ENCODE results near the gene PTPRA. TPM values are rescaled to one million over a fixed set of nuclear protein-coding genes. Genes with fewer than 3 reads are reported as not detected.
A peak's percentile ranks its signal among the peaks of the same experiment; 100 is the strongest.

Gene PTPRA
- total and polyA plus RNA-seq, 4 donors, result 113 to 182 (median 166) TPM

DNA sequence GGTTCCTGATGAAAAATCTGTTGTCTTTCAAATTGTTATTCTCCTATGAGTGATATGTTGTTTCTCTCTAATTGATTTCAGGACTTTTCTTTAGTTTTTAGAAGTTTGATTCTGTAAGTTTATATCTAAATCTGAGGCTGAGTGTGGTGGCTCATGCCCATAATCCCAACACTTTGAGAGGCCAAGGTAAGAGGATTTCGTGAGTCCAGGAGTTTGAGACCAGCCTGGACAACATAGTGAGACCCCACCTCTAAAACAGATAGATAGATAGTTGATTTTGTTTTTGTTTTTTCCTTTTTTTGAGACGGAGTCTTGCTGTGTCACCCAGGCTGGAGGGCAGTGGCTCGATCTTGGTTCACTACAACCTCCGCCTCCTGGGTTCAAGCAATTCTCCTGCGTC lies 64.6 kb downstream of the PTPRA start:
- 100% methylated on average over 3 of the region's 5 CpGs for WGBS (ENCODE audit: insufficient coverage)
- no peak for DNase-seq (ENCODE audit: low read depth in 4 of 6, low spot score in 6 of 6)
- Histone ChIP-seq H3K4me1 (ENCODE audit: control insufficient read depth, insufficient read depth, low read length) (peaks cover 4% of the 10 kb centered on the region), H3K9me3 (ENCODE audit: control insufficient read depth, insufficient read depth, low read length) (no peaks in the 10 kb centered on the region), H3K27ac (ENCODE audit: low read depth, low read length) (no peak overlapping the region), H3K36me3 (ENCODE audit: control insufficient read depth, insufficient read depth, low read length) (no peaks in the 10 kb centered on the region), H3K4me3 (ENCODE audit: low read depth, low read length) (no peak overlapping the region), H3K27me3 (ENCODE audit: control insufficient read depth, insufficient read depth, low read length) (no peaks in the 10 kb centered on the region)

DNA sequence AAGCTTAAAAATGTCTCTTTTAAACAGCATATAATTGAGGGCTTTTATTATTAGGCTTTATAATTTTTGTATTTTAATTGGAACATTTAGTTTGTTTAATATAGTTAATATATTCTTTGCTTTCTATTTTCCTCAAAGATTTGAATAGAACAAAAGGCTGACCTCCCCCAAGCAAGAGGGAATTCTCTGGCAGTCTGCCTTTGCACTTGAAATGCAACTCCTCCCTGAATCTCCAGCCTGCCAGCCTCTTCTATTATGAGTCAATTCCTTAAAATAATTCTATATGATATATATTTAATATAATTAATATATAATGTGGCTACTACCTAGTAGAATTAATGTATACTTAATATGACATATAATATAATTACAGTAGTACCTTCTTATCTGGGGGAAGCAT lies 69.2 kb downstream of the PTPRA start:
- H3K27me3 ChIP-seq (ENCODE audit: control insufficient read depth, insufficient read depth, low read length), result no peaks in the 10 kb centered on the region

DNA sequence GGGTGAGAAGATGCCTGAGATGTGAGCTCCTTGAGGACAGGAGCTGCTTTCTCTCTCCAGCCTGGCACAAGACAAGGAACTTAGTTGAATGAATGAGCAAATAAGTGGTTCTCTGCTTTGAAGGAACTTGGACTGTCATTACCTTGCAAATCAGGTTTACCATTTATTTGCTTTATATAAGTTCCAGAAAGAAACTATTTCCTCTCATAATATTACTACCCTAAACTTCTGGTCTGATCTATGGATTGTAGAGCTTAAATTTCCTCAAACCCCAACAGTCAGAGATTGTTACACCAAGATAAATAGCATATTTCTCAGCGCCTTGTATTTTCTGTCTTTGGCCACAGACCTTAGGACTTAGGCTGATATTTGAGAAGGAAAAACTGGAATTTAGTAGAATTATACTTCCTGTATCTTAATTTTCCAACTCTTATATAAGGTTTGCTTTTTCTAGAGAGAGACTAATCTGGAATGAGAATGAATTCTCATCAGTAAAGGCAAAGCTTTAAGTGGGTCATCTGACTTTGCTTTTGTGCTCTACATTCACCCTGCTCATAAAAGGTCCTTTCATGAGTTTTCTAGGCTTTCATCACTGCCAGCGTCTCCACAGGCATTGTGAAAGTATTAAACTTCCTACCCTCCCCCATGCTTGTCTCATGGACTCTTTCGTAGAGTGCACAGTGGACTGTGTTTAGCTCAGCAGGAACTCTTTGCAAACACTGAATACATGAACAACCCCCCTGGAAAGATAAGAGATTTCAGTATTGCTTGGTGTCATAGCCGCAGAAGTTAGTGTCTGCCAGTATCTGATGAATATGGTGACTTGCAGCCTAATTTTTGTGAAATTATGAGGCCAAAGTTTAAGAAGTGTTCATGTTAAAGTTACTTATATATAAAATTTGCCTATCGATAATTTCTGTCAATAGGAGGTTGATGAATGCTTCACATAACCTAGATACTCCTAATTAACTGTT lies 74.0 kb downstream of the PTPRA start:
- Histone ChIP-seq H3K4me1 (ENCODE audit: control insufficient read depth, insufficient read depth, low read length) (peaks cover 14% of the 10 kb centered on the region), H3K27me3 (ENCODE audit: control insufficient read depth, insufficient read depth, low read length) (no peaks in the 10 kb centered on the region), H3K9me3 (ENCODE audit: control insufficient read depth, insufficient read depth, low read length) (no peaks in the 10 kb centered on the region), H3K27ac (ENCODE audit: low read depth, low read length) (peak overlapping the region; percentile 89), H3K36me3 (ENCODE audit: control insufficient read depth, insufficient read depth, low read length) (peaks cover 12% of the 10 kb centered on the region), H3K4me3 (ENCODE audit: low read depth, low read length) (no peak overlapping the region)
- peak; percentile 58 to 94 (median 74) for DNase-seq (ENCODE audit: low read depth in 4 of 6, low spot score in 6 of 6)
- no CpG with 5 or more reads among the region's 5 CpGs for WGBS (ENCODE audit: insufficient coverage)

More for the DNA sequence above, 69.2 kb downstream of the PTPRA start:
- no peaks in the 10 kb centered on the region for H3K36me3 ChIP-seq (ENCODE audit: control insufficient read depth, insufficient read depth, low read length)
- DNase-seq (ENCODE audit: low read depth in 4 of 6, low spot score in 6 of 6), result peak in 4 of 6 donors; percentile 23 to 75 (median 35)
- peak overlapping the region; percentile 36 for H3K27ac ChIP-seq (ENCODE audit: low read depth, low read length)
- no peaks in the 10 kb centered on the region for H3K9me3 ChIP-seq (ENCODE audit: control insufficient read depth, insufficient read depth, low read length)
- no peak overlapping the region for H3K4me3 ChIP-seq (ENCODE audit: low read depth, low read length)
- H3K4me1 ChIP-seq (ENCODE audit: control insufficient read depth, insufficient read depth, low read length), result peaks cover 12% of the 10 kb centered on the region

DNA sequence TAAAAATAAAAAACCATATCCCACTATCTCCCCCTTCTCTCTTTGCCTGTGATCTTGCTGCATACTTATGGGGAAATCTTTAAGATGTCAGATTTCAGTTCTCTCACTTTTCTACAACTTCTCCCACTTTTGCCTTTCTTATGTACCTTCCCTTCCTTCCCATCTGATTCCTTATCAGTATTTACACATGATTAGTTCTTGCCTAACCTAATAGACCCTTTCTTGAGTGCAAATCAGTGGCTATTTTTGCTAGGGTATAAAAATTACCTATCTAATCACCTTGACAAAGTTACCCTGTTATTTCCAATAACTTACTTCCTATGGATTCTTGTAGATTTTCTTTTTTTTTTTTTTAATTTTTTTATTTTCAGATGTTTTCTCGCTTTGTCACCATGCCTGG lies 75.7 kb downstream of the PTPRA start:
- H3K9me3 ChIP-seq (ENCODE audit: control insufficient read depth, insufficient read depth, low read length), result no peaks in the 10 kb centered on the region
- no peak overlapping the region for H3K27ac ChIP-seq (ENCODE audit: low read depth, low read length)
- H3K27me3 ChIP-seq (ENCODE audit: control insufficient read depth, insufficient read depth, low read length), result no peaks in the 10 kb centered on the region
- no peak for DNase-seq (ENCODE audit: low read depth in 4 of 6, low spot score in 6 of 6)
- WGBS (ENCODE audit: insufficient coverage), result no CpG with 5 or more reads among the region's 1 CpG
- H3K36me3 ChIP-seq (ENCODE audit: control insufficient read depth, insufficient read depth, low read length), result peaks cover 15% of the 10 kb centered on the region
- peaks cover 14% of the 10 kb centered on the region for H3K4me1 ChIP-seq (ENCODE audit: control insufficient read depth, insufficient read depth, low read length)
- H3K4me3 ChIP-seq (ENCODE audit: low read depth, low read length), result no peak overlapping the region

DNA sequence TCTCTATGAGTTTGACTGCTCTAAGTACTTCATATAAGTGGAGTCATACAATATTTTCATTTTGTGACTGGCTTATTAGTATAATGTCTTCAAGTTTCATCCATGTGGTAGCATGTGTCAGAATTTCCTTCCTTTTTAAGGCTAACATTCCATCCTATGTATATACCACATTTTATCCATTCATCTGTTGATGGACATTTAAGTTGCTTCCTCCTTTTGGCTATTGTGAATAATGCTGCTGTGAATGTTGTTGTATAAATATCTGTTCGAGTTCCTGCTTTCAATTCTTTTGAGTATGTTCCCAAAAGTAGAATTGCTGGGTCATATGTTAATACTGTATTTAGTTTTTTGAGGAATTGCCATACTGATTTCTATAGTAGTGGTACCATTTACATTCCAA lies 79.5 kb downstream of the PTPRA start:
- peaks cover 15% of the 10 kb centered on the region for H3K36me3 ChIP-seq (ENCODE audit: control insufficient read depth, insufficient read depth, low read length)
- no peak overlapping the region for H3K27ac ChIP-seq (ENCODE audit: low read depth, low read length)
- WGBS (ENCODE audit: insufficient coverage), result no CpG with 5 or more reads among the region's 1 CpG
- DNase-seq (ENCODE audit: low read depth in 4 of 6, low spot score in 6 of 6), result no peak
- no peaks in the 10 kb centered on the region for H3K27me3 ChIP-seq (ENCODE audit: control insufficient read depth, insufficient read depth, low read length)
- peaks cover 6% of the 10 kb centered on the region for H3K4me1 ChIP-seq (ENCODE audit: control insufficient read depth, insufficient read depth, low read length)
- no peak overlapping the region for H3K4me3 ChIP-seq (ENCODE audit: low read depth, low read length)
- H3K9me3 ChIP-seq (ENCODE audit: control insufficient read depth, insufficient read depth, low read length), result peaks cover 1% of the 10 kb centered on the region

DNA sequence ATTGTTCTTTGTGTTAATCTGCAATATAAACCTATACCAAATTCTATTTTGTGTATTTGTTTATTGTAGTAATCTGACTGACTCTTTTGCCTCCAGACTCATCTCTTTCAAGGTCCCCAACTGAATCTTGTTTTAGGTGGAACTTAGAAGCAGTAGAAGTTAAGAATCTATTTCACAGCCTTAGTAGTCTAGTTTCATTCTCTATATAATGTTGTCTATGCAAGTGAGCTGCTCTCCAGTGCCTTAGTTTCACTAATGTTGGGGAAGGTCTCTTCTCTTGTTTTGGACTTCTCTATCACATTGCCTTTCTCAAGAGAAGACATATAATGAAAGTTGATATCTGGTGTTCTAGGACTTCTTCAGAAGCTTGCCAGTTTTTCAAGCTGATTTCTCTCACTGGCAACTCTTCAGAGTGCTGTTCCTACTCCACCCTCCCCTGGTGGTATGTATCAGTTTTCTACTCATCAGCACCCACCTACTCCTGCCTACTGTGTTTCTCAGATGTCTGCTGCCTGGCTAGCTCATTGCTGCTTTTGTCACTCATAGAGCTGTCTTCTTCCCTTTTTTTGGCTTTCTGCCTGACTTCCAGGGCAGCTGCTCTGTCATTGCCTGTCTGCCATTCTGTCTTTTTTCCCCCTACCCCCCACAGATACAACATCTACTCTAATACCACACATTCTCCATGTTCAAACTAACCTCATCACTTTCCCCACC lies 82.1 kb downstream of the PTPRA start:
- no peaks in the 10 kb centered on the region for H3K4me1 ChIP-seq (ENCODE audit: control insufficient read depth, insufficient read depth, low read length)
- H3K4me3 ChIP-seq (ENCODE audit: low read depth, low read length), result no peak overlapping the region
- H3K27me3 ChIP-seq (ENCODE audit: control insufficient read depth, insufficient read depth, low read length), result no peaks in the 10 kb centered on the region
- peaks cover 22% of the 10 kb centered on the region for H3K36me3 ChIP-seq (ENCODE audit: control insufficient read depth, insufficient read depth, low read length)
- no peak overlapping the region for H3K27ac ChIP-seq (ENCODE audit: low read depth, low read length)
- H3K9me3 ChIP-seq (ENCODE audit: control insufficient read depth, insufficient read depth, low read length), result peaks cover 1% of the 10 kb centered on the region
- DNase-seq (ENCODE audit: low read depth in 4 of 6, low spot score in 6 of 6), result no peak

DNA sequence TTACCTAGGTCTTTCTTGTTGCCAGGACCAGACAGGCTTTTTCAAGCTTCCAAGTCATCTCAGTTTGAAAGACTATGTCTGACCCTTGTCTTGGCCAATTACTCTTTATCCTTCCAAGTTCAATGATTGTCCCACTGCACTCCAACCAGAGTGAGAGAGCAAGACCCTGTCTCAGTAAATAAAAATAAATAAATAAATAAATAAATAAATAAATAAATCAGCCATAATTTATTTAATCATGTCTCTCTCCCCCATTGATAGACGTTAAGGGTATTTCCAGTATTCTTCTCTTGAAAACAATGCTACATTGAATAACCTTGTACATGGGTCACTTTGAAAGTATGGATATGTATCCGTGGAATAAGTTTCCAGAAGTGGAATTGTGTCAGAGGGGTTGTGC lies 83.2 kb downstream of the PTPRA start:
- DNase-seq (ENCODE audit: low read depth in 4 of 6, low spot score in 6 of 6), result no peak
- H3K27me3 ChIP-seq (ENCODE audit: control insufficient read depth, insufficient read depth, low read length), result no peaks in the 10 kb centered on the region
- no peak overlapping the region for H3K27ac ChIP-seq (ENCODE audit: low read depth, low read length)
- no CpG with 5 or more reads among the region's 2 CpGs for WGBS (ENCODE audit: insufficient coverage)
- no peaks in the 10 kb centered on the region for H3K4me1 ChIP-seq (ENCODE audit: control insufficient read depth, insufficient read depth, low read length)
- H3K9me3 ChIP-seq (ENCODE audit: control insufficient read depth, insufficient read depth, low read length), result peaks cover 1% of the 10 kb centered on the region
- no peak overlapping the region for H3K4me3 ChIP-seq (ENCODE audit: low read depth, low read length)
- H3K36me3 ChIP-seq (ENCODE audit: control insufficient read depth, insufficient read depth, low read length), result peaks cover 15% of the 10 kb centered on the region

DNA sequence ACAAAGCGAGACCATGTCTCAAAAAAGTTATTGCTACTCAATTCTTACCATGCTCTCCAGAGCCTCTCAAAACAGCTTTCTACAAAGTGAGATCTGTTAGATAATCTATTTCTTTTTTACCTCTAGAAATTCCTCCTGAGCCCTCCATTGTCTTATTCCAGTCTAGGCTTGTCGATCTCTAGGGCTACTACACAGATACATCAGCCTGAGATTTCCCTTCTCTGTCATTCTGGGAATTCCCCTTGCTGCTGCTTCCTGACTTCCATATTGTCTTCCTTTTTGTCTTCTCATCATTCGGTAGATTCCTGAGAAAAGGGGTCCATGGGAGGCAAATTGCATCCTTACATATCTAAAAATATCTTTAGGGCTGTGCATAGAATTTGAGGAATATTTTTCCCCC lies 94.6 kb downstream of the PTPRA start:
- WGBS (ENCODE audit: insufficient coverage), result 100% methylated on average over 1 of the region's 3 CpGs
- H3K4me1 ChIP-seq (ENCODE audit: control insufficient read depth, insufficient read depth, low read length), result no peaks in the 10 kb centered on the region
- no peak overlapping the region for H3K4me3 ChIP-seq (ENCODE audit: low read depth, low read length)
- no peaks in the 10 kb centered on the region for H3K27me3 ChIP-seq (ENCODE audit: control insufficient read depth, insufficient read depth, low read length)
- H3K27ac ChIP-seq (ENCODE audit: low read depth, low read length), result no peak overlapping the region
- H3K9me3 ChIP-seq (ENCODE audit: control insufficient read depth, insufficient read depth, low read length), result no peaks in the 10 kb centered on the region
- H3K36me3 ChIP-seq (ENCODE audit: control insufficient read depth, insufficient read depth, low read length), result peaks cover 16% of the 10 kb centered on the region
- no peak for DNase-seq (ENCODE audit: low read depth in 4 of 6, low spot score in 6 of 6)

DNA sequence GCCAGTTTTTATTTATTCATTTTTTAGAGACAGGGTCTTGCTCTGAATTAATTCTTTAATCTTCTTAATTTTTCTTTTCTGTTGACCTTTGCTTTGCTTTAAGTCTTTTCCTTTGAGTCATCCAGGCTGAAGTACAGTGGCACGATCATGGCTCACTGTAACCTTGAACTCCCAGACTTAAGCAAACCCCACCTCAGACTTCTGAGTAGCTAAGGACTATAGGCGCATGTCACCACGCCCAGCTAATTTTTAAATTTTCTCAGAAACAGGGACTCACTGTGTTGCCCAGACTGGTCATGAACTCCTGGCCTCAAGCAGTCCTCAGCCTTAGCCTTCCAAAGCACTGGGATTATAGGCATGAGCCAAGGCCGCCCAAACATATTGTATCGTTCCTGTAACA lies 98.8 kb downstream of the PTPRA start:
- WGBS (ENCODE audit: insufficient coverage), result 100% methylated on average over 3 of the region's 5 CpGs
- H3K4me3 ChIP-seq (ENCODE audit: low read depth, low read length), result no peak overlapping the region
- no peak overlapping the region for H3K27ac ChIP-seq (ENCODE audit: low read depth, low read length)
- no peaks in the 10 kb centered on the region for H3K4me1 ChIP-seq (ENCODE audit: control insufficient read depth, insufficient read depth, low read length)
- peaks cover 15% of the 10 kb centered on the region for H3K36me3 ChIP-seq (ENCODE audit: control insufficient read depth, insufficient read depth, low read length)
- H3K9me3 ChIP-seq (ENCODE audit: control insufficient read depth, insufficient read depth, low read length), result no peaks in the 10 kb centered on the region
- no peaks in the 10 kb centered on the region for H3K27me3 ChIP-seq (ENCODE audit: control insufficient read depth, insufficient read depth, low read length)
- no peak for DNase-seq (ENCODE audit: low read depth in 4 of 6, low spot score in 6 of 6)
